ENCODE results near the gene ASAP2.

ASAP2 gene

DNA sequence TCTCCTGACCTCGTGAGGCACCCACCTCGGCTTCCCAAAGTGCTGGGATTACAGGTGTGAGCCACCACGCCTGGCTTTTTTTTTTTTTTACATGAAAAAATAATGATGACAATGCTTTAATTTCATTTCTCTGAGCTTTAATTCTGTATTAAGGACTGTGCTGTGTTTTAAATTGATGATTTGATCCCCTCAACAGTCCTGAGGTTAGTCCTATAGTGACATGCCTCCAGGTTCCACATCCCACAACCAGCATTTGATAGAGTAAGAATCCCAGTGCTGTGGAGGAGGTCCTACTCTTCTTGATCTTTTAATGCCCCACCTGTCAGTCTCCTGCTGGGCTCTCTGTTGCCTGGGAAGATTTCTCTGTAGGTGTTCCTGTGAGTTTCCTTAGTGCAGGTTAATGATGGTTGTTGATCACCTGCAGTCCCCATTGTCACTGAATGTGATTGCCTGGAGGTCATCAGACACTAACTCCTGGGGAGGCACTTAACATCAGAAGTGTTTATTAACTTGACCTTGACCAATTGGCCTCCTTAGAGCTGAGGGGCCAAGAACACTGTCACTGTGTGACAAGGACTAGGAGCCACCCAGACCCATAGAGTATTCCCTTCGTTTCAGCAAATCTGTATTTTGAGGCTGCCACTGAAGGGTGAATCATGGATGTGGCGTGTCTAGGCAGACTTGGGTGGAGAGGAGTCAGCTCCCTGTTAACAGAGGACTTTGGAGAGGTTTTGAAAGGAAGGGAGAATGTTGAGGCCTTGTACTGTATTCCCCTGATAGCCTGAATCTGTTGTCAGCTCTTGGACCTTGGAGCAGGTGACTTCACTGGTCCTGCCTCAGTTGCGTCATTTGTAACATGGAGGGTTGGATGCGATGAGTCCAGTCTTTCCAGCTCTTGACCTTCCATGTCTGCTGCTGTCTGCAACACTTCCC lies 11.5 kb downstream of the ASAP2 start:
- no peaks in the 10 kb centered on the region for H3F3A ChIP-seq (ENCODE audit: low read depth)
- H3K4me2 ChIP-seq (ENCODE audit: low read depth, low read length, poor library complexity, severe bottlenecking), result no peak overlapping the region
- H3K27me3 ChIP-seq (ENCODE audit: insufficient read depth, low read length, poor library complexity, severe bottlenecking), result no peaks in the 10 kb centered on the region
- no peak overlapping the region for H3K9ac ChIP-seq (ENCODE audit: low read depth, low read length, poor library complexity, severe bottlenecking)
- no peak overlapping the region for H2AFZ ChIP-seq (ENCODE audit: low read length)
- H3K4me3 ChIP-seq (ENCODE audit: low read length, poor library complexity, severe bottlenecking), result no peak overlapping the region
- no peaks in the 10 kb centered on the region for H3K36me3 ChIP-seq (ENCODE audit: insufficient read depth, low read length)
- H3K79me2 ChIP-seq (ENCODE audit: insufficient read depth, low read length), result peaks cover 38% of the 10 kb centered on the region
- H3K4me1 ChIP-seq (ENCODE audit: insufficient read depth, low read length, poor library complexity, severe bottlenecking), result peaks cover 4% of the 10 kb centered on the region
- no peaks in the 10 kb centered on the region for H3K9me3 ChIP-seq (ENCODE audit: insufficient read depth, low read depth, low read length)
- peaks cover 5% of the 10 kb centered on the region for H4K20me1 ChIP-seq (ENCODE audit: insufficient read depth, low read length, poor library complexity, severe bottlenecking)
- H3K9me2 ChIP-seq (replicated peaks; ENCODE audit: low read depth, low read length), result no peaks in the 10 kb centered on the region
- TF ChIP-seq CTCF (conservative IDR thresholded peaks at IDR 0.05; ENCODE audit: low read length) (no peak), EZH2phosphoT487 (IDR thresholded peaks at IDR 0.05; ENCODE audit: borderline replicate concordance) (no peak)

DNA sequence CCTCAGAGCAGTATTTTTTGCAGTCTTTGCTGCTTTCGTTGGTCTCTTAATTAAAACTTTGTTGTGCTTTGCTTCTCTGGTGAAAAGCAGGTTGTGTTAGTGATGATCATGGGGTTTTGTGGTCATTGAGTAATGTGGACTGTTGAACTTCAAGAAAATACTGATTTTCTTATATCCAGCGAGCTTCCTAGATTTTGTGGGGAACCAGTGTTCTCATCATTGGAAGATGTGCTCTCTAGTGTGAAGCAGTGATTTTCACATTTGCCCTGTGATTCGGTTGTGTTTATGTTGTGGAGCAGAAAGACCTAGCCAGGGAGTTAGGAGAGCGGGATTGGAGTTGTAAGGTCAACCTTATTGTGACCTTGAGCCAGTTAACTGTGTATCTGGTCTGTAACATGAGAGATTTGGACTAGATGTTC lies 12.4 kb downstream of the ASAP2 start:
- H3K4me2 ChIP-seq (ENCODE audit: low read depth, low read length, poor library complexity, severe bottlenecking), result no peak overlapping the region
- H3K4me1 ChIP-seq (ENCODE audit: insufficient read depth, low read length, poor library complexity, severe bottlenecking), result peaks cover 4% of the 10 kb centered on the region
- H3F3A ChIP-seq (ENCODE audit: low read depth), result no peaks in the 10 kb centered on the region
- H3K79me2 ChIP-seq (ENCODE audit: insufficient read depth, low read length), result peaks cover 40% of the 10 kb centered on the region
- no peaks in the 10 kb centered on the region for H3K36me3 ChIP-seq (ENCODE audit: insufficient read depth, low read length)
- H3K9me2 ChIP-seq (replicated peaks; ENCODE audit: low read depth, low read length), result no peaks in the 10 kb centered on the region
- H4K20me1 ChIP-seq (ENCODE audit: insufficient read depth, low read length, poor library complexity, severe bottlenecking), result peaks cover 7% of the 10 kb centered on the region
- TF ChIP-seq CTCF (conservative IDR thresholded peaks at IDR 0.05; ENCODE audit: low read length) (no peak), EZH2phosphoT487 (IDR thresholded peaks at IDR 0.05; ENCODE audit: borderline replicate concordance) (no peak)
- H3K9ac ChIP-seq (ENCODE audit: low read depth, low read length, poor library complexity, severe bottlenecking), result no peak overlapping the region
- no peak overlapping the region for H2AFZ ChIP-seq (ENCODE audit: low read length)
- H3K4me3 ChIP-seq (ENCODE audit: low read length, poor library complexity, severe bottlenecking), result no peak overlapping the region
- H3K27me3 ChIP-seq (ENCODE audit: insufficient read depth, low read length, poor library complexity, severe bottlenecking), result no peaks in the 10 kb centered on the region
- H3K9me3 ChIP-seq (ENCODE audit: insufficient read depth, low read depth, low read length), result no peaks in the 10 kb centered on the region

- no peak overlapping the region for H2AFZ ChIP-seq (ENCODE audit: low read length)
- H3F3A ChIP-seq (ENCODE audit: low read depth), result no peaks in the 10 kb centered on the region
- no peak overlapping the region for H3K4me3 ChIP-seq (ENCODE audit: low read length, poor library complexity, severe bottlenecking)
- no peaks in the 10 kb centered on the region for H3K36me3 ChIP-seq (ENCODE audit: insufficient read depth, low read length)
- H3K9me2 ChIP-seq (replicated peaks; ENCODE audit: low read depth, low read length), result no peaks in the 10 kb centered on the region
- peaks cover 4% of the 10 kb centered on the region for H3K4me1 ChIP-seq (ENCODE audit: insufficient read depth, low read length, poor library complexity, severe bottlenecking)
- no peak overlapping the region for H3K9ac ChIP-seq (ENCODE audit: low read depth, low read length, poor library complexity, severe bottlenecking)
- no peaks in the 10 kb centered on the region for H3K27me3 ChIP-seq (ENCODE audit: insufficient read depth, low read length, poor library complexity, severe bottlenecking)
- TF ChIP-seq EZH2phosphoT487 (IDR thresholded peaks at IDR 0.05; ENCODE audit: borderline replicate concordance) (no peak), CTCF (conservative IDR thresholded peaks at IDR 0.05; ENCODE audit: low read length) (no peak)
- peaks cover 7% of the 10 kb centered on the region for H4K20me1 ChIP-seq (ENCODE audit: insufficient read depth, low read length, poor library complexity, severe bottlenecking)
- peaks cover 51% of the 10 kb centered on the region for H3K79me2 ChIP-seq (ENCODE audit: insufficient read depth, low read length)
- no peak overlapping the region for H3K4me2 ChIP-seq (ENCODE audit: low read depth, low read length, poor library complexity, severe bottlenecking)
- no peaks in the 10 kb centered on the region for H3K9me3 ChIP-seq (ENCODE audit: insufficient read depth, low read depth, low read length)
Observed at GRCh38 chr2:9220201-9220600, 13.6 kb downstream of the ASAP2 start.
